ENCODE data around the gene SLC6A19.
"Not testable (repeated sequence)": the region's sequence is repeated elsewhere in the genome, so short reads cannot be mapped to it uniquely, and the experiment has no call there.

SLC6A19 gene

DNA sequence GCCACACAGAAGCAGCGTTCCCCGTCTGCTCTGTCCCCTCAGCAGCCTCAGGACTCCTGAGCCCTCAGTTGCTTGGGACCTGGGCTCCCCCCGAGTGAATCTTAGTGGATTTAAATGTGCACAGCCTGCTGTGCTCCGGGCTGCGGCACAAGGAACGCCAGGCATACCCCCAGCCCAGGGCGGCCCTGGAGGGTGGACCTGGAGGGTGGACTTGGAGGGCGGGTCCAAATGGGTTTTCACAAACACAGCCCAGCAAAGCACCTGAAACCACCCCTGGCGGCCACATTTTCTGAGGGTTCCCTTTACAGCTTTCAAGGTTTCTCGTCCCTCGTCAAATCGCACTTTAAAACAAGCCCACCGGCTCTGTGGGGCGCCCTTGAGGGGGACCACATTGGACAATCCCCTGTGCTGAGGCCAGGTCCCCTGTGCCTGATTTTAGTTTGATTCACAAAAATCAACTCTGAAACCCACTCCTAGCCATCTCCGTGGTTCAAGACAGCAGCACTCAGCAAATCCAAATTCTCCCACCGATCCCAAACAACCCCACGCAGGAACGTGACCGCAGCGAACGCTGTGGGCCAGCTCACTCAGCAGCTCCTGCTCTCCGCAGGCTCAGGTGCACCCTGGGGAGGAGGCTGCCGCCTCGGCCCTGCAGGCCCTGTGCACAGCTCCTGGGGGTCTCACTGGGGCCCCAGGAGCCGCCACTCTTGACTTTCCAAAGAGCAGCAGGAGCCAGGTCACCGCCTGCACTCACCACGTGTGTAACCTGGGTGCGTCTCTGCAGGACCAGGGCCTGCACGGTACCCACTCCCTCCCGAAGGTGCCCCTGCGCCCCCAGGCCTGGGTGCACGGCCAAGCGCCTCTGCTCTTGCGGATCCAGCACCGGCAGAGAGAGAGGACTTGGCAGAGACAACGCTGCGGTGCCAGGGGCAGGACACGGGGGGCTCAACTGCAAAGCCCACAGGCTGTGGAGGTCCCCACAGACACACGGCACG is 64.4 kb downstream of the SLC6A19 start:
- DNase-seq (ENCODE audit: low spot score), result no peak

DNA sequence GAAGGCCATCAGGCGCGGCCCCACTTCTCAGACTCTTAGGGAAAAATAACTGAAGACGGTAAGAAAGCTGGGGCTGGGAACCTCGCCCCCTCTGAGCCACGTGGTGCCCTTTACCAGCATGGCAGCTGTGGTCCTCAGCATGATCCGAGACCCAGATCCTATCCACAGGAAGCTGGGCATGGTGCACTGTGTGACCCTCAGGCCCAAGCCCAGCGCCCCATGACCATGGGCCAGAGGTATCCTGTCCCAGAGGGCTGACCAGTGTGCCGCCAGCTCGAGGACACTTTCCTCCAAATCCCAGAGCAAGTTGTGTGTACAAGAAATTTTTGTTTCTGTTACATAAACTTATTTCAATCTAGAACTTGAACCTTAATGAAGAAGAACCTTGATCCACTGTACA is 65.4 kb downstream of the SLC6A19 start:
- no peak for DNase-seq (ENCODE audit: low spot score)

GRCh38 chr5:1267464-1267863 is 66.1 kb downstream of the SLC6A19 start:
- DNase-seq (ENCODE audit: low spot score), result not testable (repeated sequence)

DNA sequence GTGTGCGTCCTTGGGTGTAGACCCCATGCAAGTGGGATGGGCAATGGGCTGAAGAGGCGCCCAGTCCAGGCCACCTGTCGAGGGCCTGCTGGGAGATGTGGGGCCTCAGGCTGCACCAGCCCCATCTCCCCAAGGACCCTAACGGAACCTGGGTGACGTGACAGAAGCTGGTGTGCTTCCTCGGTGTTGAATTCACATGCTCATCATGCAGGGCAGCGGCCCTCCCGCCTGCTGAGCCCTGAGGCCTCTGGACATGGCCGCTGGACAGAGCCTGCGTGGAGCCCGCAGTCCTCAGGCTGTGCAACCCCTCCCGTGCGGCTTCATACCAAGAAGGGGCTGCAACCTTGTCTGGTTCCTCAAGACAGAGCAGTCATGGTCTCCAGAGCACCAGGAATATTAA is 66.7 kb downstream of the SLC6A19 start:
- DNase-seq (ENCODE audit: low spot score), result no peak

DNA sequence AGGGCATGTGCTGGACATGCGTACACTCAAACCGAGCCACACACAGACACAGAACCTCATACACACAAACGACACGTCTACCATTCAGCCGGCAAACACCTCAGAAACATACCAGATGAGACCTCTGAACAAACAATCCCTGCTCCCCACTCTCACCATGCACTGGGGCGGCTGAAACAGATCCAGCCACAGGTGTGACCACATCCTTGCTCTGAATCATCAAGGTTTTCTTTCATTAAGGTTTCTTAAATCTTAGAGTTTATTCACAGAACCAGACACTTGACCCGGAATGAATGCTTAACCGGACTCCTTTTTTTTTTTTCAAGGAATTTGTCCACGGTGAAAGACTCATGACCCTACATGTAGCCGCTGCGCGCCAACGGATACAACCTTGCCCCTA is 67.3 kb downstream of the SLC6A19 start:
- DNase-seq (ENCODE audit: low spot score), result no peak

- no peak for DNase-seq (ENCODE audit: low spot score)
Measured at GRCh38 chr5:1270426-1270825, 69.0 kb downstream of the SLC6A19 start.

DNA sequence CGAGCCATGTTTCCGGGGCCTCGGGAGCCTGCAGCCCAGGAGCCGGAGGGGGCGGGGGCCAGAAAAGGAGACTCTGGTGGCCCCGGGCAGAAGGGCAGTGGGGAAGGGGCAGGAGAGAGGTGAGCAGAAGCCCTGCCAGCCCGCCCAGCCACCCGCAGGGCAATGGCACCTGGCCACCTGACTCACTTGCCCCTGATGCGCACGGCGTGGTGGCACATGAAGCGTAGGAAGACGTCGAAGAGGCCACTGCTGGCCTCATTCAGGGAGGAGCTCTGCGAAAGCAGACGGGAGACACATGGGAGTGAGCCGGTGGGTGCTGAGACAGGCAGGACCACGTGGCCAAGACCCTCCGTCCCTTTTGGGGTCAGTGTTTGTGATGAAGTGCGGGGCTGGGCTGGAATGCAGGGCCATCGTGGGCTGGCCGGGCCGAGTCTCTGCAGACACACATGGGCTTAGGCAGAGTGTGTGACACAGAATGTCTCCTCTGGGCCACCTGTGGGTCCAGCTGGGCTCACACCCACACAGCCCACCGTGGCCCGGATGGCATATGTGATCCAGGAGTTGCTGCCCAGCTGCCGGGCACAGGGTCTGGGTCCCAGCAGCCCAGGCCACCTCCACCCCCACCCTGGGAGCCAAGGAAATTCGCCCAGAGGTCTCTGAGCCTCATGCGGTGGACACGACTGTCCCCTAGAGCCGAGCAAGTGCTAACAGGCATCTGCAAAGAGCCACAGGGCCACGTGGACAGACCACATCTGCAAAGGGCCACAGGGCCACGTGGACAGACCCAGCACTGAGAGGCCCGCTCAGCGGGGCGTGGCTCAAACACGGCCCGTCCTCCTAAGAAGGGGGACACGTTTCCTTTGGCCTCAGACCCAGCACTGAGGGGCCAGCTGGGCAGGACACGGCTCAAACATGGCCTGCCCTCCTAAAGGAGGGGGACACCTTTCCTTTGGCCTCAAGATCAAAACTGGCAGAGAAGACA is 69.8 kb downstream of the SLC6A19 start:
- no peak for DNase-seq (ENCODE audit: low spot score)

GRCh38 chr5:1272201-1272600 is 70.8 kb downstream of the SLC6A19 start:
- DNase-seq (ENCODE audit: low spot score), result no peak

- DNase-seq (ENCODE audit: low spot score), result no peak
Measured at GRCh38 chr5:1273745-1274144, 72.3 kb downstream of the SLC6A19 start.

DNA sequence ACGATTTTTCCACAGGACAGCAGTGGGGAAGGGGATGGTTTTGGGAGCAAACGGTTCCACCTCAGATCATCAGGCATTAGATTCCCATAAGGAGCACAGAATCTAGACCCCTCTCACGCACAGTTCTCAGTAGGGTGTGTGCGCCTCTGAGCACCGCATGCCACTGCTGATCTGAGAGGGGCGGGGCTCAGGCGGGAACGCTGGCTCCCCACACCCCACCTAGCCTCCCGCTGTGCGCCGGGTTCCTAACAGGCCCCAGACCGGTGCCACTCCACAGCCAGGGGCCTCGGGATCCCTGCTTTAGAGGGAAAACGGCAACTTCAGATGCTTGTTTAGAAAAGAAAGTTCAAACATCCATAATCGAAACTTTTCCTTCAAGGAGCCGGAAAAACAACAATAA is 73.1 kb downstream of the SLC6A19 start:
- DNase-seq (ENCODE audit: low spot score), result no peak
